CD4-positive, alpha-beta T cell treated with Interleukin-21 for 1 hour (primary cell): Measurements from ENCODE around the gene DNAJA4.
"Not testable (repeated sequence)": the region's sequence is repeated elsewhere in the genome, so short reads cannot be mapped to it uniquely, and the experiment has no call there.

Source experiments
- DNase-seq: peaks from one replicate; pipeline ENCODE4 v3.0.0-alpha.2; 2020

Gene DNAJA4

GRCh38 chr15:78244893-78245292 is 19.5 kb upstream of the DNAJA4 start:
- no peak for DNase-seq

- DNase-seq, result not testable (repeated sequence)
Measured at GRCh38 chr15:78245392-78245791, 19.0 kb upstream of the DNAJA4 start.

DNA sequence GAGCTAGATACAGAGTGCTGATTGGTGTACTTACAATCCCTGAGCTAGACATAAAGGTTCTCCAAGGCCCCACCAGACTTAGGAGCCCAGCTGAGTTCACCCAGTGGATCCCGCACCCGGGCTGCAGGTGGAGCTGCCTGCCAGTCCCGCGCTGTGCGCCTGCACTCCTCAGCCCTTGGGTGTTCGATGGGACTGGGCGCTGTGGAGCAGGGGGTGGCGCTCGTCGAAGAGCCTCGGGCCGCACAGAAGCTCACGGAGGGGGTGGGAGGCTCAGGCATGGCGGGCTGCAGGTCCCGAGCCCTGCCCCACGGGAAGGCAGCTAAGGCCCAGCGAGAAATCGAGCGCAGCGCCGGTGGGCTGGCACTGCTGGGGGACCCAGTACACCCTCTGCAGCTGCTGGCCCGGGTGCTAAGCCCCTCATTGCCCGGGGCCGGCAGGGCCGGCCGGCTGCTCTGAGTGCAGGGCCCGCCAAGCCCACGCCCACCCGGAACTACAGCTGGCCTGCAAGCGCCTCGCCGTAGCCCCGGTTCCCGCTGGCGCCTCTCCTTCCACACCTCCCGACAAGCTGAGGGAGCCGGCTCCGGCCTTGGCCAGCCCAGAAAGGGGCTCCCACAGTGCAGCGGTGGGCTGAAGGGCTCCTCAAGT is 18.3 kb upstream of the DNAJA4 start:
- DNase-seq, result not testable (repeated sequence)

GRCh38 chr15:78247911-78248310 is 16.5 kb upstream of the DNAJA4 start:
- DNase-seq, result no peak

- DNase-seq, result no peak
Measured at GRCh38 chr15:78249131-78249530, 15.2 kb upstream of the DNAJA4 start.

- no peak for DNase-seq
Measured at GRCh38 chr15:78251136-78251535, 13.2 kb upstream of the DNAJA4 start.

- DNase-seq, result no peak
Measured at GRCh38 chr15:78255421-78256043, 8.8 kb upstream of the DNAJA4 start.

DNA sequence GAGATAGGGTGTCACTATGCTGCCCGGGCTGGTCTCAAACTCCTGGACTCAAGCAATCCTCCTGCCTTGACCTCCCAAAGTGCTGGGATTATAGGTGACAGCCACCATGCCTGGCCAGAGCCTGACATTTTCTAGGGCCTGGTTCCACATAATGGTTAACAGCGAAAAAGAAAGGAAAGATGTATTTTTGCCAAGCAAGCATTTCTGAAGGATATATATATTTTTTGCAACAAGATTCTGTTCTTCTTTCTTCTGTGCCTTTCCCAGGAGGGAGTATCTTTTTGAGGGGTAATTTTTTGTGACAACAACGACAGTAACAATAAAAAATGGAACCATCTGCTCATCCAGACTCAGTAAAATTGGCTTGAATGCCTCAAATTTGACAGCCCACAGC is 8.3 kb upstream of the DNAJA4 start:
- no peak for DNase-seq

- no peak for DNase-seq
Measured at GRCh38 chr15:78257681-78258080, 6.7 kb upstream of the DNAJA4 start.

- no peak for DNase-seq
Measured at GRCh38 chr15:78259232-78259631, 5.1 kb upstream of the DNAJA4 start.

DNA sequence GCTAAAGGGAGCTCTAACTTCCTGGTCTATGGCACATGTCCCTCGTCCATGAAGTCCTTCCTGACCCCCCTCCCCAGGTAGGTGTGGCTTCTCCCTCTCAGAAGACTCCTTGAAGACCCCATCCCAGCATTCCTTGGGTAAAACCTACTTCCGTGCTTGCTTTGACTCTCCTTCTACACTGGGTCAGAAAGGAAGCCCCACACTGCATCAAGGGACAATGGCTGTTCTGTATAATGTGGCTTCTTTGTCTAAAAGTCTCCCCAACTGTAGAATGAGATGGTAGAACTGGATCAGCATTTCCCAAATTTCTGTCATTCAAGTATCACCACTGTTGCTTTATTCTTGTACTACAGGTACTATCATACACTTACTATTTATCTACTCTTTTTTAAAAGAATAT is 3.9 kb upstream of the DNAJA4 start:
- no peak for DNase-seq

- no peak for DNase-seq
Measured at GRCh38 chr15:78261062-78261461, 3.3 kb upstream of the DNAJA4 start.

DNA sequence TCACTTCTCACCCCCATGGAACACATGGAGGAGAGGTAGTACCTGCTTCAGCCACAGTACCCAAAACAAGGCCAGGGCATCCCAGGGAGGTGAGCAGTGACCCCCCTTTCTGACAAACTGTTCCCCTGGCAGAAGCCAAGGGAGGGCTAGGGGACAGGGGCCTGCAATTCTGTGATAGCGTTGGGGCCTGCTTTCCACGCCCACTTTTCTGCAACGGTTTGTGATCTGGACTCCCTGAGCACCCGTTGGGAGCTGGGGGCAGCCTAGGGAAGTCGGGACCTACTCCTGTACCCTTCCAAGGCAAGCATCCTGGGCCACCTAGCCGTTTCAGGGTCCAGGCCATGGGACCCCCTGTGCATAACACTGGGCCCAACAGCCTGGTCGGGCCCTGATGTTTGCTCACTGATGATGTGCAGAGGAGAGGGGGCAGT is 996 bp upstream of the DNAJA4 start:
- no peak for DNase-seq

DNA sequence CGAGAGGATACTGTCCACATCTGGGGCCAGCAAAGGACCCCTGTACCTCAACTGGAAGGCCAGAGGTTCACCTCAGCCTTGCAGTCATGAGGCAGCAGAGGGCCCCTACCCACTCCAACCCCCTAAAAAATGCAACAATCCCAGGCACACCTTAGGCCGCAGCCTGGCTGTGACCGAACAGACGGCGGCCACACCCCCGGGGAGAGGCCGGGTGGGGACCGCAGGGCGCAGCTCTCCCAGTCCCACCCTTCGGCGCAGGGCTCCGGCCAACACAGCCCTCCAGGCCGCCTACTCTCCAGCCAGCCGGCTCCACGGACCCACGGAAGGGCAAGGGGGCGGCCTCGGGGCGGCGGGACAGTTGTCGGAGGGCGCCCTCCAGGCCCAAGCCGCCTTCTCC is 457 bp upstream of the DNAJA4 start:
- no peak for DNase-seq

DNA sequence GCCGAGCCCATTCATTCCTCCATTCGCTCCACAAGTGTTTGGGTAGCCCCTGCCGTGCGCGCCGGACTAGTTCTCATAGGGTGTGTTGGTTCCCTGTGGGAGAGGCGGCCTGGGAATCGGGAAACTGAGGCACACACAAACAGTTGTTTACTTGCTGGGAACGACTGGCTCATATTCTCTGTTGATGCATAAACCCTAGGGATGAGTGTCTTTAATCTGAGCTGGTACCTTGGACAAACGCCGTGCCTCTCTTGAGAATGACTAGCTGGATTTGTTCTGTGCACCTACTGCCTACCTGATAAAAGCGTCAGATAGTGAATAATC is 737 bp downstream of the DNAJA4 start:
- DNase-seq, result no peak

DNA sequence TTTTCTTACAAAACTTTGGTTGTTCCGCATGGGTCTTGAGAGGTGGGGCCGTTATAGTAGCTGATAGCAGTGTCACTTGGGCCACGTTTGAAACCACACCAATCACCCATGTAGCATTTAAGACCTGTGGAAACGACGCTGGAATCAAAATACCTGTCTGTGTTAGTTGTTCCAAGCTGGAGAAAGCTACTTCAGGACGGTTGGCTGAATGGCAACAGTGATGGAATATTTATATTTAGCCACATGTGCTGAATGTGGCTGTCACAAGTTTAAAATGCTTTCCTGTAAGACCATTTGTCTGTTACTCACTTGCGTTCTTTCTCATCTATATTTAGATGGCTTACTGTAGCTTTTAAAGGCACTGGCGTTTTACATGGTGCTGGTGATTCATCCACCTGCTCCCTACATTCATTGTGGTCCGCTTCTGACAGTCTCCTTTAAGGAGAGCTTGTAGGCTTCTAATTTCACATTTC is 1.4 kb downstream of the DNAJA4 start:
- DNase-seq, result no peak

- no peak for DNase-seq
Measured at GRCh38 chr15:78266229-78266628, 1.9 kb downstream of the DNAJA4 start.

DNA sequence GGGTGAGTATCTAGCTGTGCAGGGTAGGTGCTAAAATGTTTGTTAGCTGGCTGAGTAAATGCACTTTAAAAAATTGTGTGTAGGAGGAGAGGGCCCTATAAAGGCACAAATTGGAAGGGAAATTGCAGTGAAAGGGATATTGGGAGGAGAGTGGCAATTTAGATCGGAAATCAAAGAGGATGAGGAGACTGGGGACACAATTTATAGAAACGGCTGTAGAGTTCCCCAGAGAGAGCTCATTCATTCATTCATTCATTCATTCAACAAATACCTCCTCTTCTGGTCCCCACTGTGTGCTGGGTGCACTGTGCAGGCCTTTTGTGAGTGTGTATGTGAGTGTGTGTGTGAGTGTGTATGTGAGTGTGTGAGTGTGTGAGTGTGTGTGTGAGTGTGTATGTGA is 2.4 kb downstream of the DNAJA4 start:
- no peak for DNase-seq

- no peak for DNase-seq
Measured at GRCh38 chr15:78272316-78272715, 8.0 kb downstream of the DNAJA4 start.

- no peak for DNase-seq
Measured at GRCh38 chr15:78272776-78273175, 8.4 kb downstream of the DNAJA4 start.

DNA sequence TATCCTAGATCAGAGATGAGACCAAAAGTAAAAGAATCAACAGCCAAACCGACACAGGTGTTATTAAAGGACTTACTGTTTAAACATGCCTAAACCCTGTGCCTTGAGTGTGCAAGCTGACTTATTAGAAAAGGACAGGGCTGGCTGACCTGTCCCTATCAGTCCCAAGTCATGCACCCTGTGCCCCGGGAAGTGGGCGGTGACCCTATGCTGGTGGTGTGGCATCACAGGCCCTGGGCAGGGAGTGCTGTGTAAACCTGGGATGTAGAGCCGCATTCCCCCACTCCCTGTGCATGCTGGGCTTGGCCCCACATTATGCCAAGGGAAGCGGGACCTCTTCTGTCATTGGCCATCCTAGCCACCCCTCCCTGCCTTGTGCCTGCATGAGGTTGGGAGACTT is 10.6 kb downstream of the DNAJA4 start:
- DNase-seq, result no peak

DNA sequence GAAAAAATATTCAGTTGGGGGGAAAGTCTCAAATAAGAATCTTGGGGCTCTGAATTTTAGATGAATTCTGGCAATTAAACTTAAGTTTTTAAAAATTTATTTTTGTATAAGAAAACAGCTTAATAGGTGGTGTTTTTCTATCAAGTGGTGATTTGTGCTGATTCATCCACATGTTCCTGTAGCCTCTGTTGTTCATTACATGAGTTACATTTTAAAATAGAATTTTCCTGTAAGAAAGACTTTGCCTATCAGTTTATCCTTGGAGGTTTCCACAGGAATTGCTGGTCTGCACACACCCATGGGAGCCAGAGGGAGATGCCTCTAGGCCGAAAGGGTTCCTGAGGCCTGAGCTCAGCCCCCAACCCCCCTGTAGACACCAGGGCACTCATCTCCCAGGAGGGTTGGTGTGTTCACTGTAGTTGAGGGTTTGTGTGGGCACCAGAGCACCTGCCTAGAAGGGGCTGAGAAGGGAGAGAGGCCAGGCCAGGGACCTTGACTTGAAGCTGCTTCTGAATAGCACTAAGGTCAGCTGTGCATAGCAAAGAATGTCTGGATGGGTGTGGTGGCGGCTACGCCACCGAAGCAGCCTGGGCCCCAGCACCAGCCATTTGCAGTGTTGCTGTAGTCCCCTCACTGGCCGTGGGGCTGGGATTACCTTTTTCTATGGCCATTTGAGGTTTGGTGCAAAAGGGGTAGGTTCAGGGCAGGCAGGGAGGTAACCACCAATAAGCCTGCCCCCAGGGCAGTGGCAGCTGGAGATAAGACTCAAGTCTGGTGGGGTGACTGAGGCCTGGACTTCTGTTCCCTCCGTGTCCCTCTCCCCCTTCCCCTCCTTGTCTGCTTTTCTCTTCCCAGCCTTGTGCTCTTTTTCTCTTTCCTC is 11.9 kb downstream of the DNAJA4 start:
- DNase-seq, result no peak

DNA sequence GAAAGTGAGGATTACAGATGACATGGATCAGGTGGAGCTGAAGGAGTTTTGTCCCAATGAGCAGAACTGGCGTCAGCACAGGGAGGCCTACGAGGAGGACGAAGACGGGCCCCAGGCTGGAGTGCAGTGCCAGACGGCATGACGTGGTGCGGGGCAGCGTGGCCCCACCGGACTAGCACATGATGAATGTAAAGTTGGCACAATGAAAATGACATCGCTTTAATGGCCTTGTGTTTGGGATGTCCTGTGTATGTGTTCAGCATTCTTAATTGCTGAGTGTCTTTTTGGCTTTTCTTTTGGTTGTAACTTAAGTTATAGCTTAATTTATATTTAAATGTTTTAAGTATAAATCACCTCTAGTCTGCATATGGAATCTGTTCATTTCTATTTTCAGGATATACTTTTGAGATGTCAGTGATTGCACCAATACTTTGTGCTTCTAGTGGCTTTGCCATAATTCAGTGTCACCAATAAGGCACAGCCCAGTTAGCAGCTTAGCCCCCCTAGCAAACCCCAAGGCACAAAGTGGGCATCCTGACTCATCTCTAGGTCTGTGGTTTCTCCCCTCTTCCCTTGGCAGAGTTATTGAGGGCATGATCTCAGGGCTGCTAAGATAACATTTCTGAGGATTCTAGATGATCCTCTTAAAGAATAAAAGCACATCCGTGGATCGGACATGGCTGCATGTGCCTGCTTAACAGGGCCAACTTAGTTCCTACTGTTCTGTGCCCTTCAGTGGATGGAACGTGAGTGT is 16.1 kb downstream of the DNAJA4 start:
- DNase-seq, result no peak
